WERI-Rb-1 (cell line): Measurements from ENCODE around the gene SLF2.

Experiments
- DNase-seq: peaks from one replicate; pipeline ENCODE4 v3.0.0-alpha.2; 2020
- H3K27ac ChIP-seq: fragments of 250-450 bp; sonication (Bioruptor Pico); 2 replicates; pipeline ENCODE4 v1.5.1; 2020; ENCODE audit warnings: mild to moderate bottlenecking, moderate library complexity
- H3K27me3 ChIP-seq: fragments of 250-450 bp; sonication (Bioruptor Pico); 2 replicates; pipeline ENCODE4 v1.5.1; 2021; ENCODE audit warnings: mild to moderate bottlenecking, low read depth, moderate library complexity; ENCODE audit not compliant: insufficient read depth, severe bottlenecking
- H3K36me3 ChIP-seq: fragments of 250-450 bp; sonication (Bioruptor Pico); 2 replicates; pipeline ENCODE4 v1.5.1; 2020; ENCODE audit warnings: mild to moderate bottlenecking, moderate library complexity
- H3K4me3 ChIP-seq: 2 replicates; pipeline ENCODE4 v1.5.1; 2011; ENCODE audit warnings: low read depth, mild to moderate bottlenecking, control low read depth, low read length
- H3K9me3 ChIP-seq: fragments of 250-450 bp; sonication (Bioruptor Pico); 2 replicates; pipeline ENCODE4 v1.5.1; 2021; ENCODE audit warnings: mild to moderate bottlenecking, moderate library complexity; ENCODE audit not compliant: severe bottlenecking
- TF ChIP-seq, protein P1 (sequence below): IDR thresholded peaks from 2 replicates; pipeline ENCODE4 v1.5.1; 2011; ENCODE audit warnings: low read depth, mild to moderate bottlenecking, control low read depth, inconsistent platforms, low read length

Gene SLF2

DNA sequence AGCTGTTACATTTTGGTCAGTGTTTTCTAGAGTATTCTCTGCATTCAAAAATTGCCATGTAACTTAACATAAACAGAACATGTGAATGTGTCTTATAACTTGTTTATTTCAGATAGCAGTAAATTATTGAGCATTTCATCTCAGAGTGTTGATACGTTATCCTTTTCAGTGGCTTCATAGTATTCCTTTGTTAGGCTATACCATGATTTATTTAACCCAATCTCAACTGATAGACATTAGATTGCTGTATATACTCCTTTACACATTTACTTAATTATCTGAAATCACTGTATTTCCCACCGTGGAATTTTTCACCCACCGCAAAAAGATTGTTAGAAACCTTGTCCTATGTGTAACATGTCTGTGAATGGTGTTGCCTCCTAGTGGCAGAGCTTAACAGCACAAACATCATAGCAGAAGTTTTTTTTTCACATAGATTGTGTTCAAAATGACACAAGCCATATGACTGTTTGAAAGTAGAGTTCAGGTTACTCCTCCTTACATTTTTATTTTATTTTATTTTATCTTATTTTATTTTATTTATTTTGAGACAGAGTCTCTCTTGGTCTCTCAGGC, 21.4 kb downstream of the SLF2 start:
- Histone ChIP-seq H3K36me3 (peaks cover 84% of the 10 kb centered on the region), H3K27ac (no peak overlapping the region), H3K27me3 (no peaks in the 10 kb centered on the region), H3K9me3 (no peaks in the 10 kb centered on the region), H3K4me3 (no peak overlapping the region)
- DNase-seq, result no peak
- TF ChIP-seq, protein P1, sequence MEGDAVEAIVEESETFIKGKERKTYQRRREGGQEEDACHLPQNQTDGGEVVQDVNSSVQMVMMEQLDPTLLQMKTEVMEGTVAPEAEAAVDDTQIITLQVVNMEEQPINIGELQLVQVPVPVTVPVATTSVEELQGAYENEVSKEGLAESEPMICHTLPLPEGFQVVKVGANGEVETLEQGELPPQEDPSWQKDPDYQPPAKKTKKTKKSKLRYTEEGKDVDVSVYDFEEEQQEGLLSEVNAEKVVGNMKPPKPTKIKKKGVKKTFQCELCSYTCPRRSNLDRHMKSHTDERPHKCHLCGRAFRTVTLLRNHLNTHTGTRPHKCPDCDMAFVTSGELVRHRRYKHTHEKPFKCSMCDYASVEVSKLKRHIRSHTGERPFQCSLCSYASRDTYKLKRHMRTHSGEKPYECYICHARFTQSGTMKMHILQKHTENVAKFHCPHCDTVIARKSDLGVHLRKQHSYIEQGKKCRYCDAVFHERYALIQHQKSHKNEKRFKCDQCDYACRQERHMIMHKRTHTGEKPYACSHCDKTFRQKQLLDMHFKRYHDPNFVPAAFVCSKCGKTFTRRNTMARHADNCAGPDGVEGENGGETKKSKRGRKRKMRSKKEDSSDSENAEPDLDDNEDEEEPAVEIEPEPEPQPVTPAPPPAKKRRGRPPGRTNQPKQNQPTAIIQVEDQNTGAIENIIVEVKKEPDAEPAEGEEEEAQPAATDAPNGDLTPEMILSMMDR, result peak; percentile 50

DNA sequence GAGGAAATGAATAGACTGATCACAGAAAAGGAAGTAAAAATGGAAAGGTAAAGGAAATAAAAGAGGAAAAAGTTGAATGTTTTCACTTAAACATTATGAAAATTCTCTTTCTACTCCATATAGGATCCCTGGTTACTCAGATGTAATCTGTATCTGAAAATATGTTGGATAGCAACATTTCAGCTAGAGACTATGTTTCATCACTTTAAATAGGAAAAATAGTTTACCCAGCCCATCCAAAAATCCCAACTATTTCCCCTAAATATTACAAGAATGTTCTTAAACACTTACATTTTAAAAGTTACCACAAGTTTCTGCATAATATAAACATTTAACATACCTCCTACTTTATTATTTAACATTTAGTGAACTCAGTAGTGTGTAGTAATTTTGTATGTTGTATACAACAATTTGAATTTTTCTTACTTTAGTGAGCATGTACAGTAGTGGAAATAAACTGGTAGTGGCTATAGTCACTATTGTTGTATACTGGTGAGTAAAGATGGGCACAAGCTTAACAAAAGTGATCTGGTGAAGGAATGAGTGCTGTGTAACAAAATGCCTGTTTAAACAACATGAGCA, 27.1 kb downstream of the SLF2 start:
- Histone ChIP-seq H3K36me3 (peaks cover 81% of the 10 kb centered on the region), H3K9me3 (no peaks in the 10 kb centered on the region), H3K4me3 (no peak overlapping the region), H3K27ac (no peak overlapping the region), H3K27me3 (no peaks in the 10 kb centered on the region)
- TF ChIP-seq, protein P1, result no peak
- DNase-seq, result no peak

DNA sequence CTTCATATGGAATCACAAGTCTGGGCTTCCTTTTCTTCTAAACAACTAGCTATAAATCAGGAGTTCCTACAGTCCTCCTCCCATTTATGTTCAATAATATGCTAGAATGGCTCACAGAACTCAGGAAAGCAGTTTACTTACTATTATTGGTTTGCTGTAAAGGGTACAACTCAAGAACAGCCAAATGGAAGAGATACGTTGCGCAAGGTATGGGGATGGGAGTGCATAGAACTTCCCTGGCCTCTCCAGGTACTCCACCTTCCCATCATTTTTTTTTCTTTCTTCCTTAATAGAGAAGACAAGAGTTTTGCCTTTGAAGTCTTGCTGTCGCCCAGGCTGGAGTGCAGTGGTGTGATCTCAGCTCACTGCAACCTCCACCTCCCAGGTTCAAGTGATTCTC, 29.5 kb downstream of the SLF2 start:
- TF ChIP-seq, protein P1, result no peak
- no peaks in the 10 kb centered on the region for H3K27me3 ChIP-seq
- H3K36me3 ChIP-seq, result peaks cover 90% of the 10 kb centered on the region
- H3K4me3 ChIP-seq, result no peak overlapping the region
- H3K9me3 ChIP-seq, result no peaks in the 10 kb centered on the region
- DNase-seq, result no peak
- H3K27ac ChIP-seq, result no peak overlapping the region

DNA sequence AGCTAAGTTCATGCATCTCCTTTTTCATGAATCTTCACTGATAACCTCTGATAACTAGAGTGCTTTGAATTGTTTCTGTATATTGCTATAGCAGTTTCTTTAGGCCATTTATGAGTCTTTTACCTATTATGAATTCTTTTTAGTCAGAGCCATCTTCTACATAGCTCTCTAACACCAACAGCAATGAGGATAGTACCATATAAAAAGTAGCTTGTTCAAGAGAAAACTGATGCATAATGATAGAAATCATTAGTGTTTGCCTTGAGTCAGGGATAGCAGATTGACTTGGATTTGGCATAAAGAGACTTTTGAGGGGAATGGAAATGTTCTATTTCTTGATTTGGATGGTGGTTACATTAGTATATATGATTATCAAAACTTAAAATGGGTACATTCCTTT, 30.7 kb downstream of the SLF2 start:
- no peak overlapping the region for H3K27ac ChIP-seq
- no peak overlapping the region for H3K4me3 ChIP-seq
- TF ChIP-seq, protein P1, result no peak
- peaks cover 90% of the 10 kb centered on the region for H3K36me3 ChIP-seq
- H3K9me3 ChIP-seq, result no peaks in the 10 kb centered on the region
- no peak for DNase-seq
- H3K27me3 ChIP-seq, result no peaks in the 10 kb centered on the region

DNA sequence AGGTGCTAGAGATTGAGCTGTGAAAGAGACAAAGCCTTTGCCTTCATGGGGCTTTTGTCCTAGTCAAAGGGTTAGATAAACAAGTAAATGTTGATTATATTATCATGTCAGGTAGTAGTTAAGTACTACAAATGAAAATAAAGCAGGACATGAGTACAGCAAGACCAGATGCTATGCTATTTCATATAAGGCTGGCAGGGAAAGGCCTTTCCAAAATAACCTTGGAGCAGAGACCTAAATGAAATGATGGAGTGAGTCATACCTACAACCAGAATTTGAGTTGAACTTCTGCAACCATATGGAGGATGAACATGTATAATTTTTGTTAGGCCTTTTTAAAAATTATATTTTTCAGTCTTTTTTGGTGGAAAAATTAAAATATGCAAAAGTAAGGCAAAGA, 33.0 kb downstream of the SLF2 start:
- Histone ChIP-seq H3K36me3 (peaks cover 95% of the 10 kb centered on the region), H3K4me3 (no peak overlapping the region), H3K9me3 (no peaks in the 10 kb centered on the region), H3K27ac (no peak overlapping the region), H3K27me3 (no peaks in the 10 kb centered on the region)
- TF ChIP-seq, protein P1, result no peak
- DNase-seq, result no peak

DNA sequence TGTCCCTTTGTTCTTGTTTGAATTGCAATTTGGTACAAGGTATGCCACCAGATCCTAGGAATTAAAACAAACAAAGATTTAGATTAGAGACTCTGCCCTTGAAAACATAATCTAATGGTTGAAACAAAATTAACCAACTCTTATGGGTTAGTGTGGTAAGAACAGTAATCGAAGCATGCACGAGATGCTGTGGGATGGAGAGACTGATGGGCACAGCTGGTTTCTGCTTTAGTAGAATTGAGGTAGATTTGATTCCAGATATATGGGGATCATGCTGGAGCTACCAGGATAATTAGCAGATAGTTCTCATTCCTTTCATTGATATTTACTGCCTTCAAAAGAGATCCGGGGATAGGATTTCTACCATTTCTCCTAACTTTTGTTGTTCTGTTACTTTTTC, 36.2 kb downstream of the SLF2 start:
- H3K27ac ChIP-seq, result no peak overlapping the region
- H3K27me3 ChIP-seq, result no peaks in the 10 kb centered on the region
- no peak overlapping the region for H3K4me3 ChIP-seq
- TF ChIP-seq, protein P1, result no peak
- H3K9me3 ChIP-seq, result no peaks in the 10 kb centered on the region
- DNase-seq, result no peak
- peaks cover 88% of the 10 kb centered on the region for H3K36me3 ChIP-seq
